ENCODE measurements around the gene MANSC4.
"Not testable (repeated sequence)": the region's sequence is repeated elsewhere in the genome, so short reads cannot be mapped to it uniquely, and the experiment has no call there.

MANSC4 gene

DNA sequence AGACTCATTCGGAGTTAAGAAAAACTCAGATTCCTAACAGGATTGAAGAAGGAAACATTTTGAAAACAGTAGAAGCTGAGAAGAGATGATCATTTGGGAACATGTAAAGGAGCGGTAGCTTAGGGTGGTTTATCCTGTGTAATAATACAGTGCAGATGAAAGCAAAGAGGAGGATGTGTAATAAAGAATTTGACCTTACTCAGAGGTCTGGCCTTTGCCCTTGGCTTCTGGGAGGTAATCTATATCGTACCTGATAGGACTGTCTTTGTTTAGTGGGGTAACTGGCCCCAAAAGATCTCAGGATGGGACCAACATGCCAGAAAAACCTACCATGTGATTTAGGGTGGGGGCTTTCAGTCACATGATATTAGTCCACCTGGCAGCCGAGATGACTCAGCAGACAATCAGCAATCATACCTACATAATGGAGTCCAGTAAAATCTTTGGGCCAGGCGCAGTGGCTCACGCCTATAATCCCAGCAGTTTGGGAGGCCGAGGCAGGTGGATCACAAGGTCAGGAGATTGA lies 23.3 kb downstream of the MANSC4 start:
- DNase-seq (ENCODE audit: low read depth in 3 of 3, low spot score in 1 of 3) = no peak

GRCh38 chr12:27754795-27755194 lies 25.2 kb downstream of the MANSC4 start:
- no peak for DNase-seq (ENCODE audit: low read depth in 3 of 3, low spot score in 1 of 3)

GRCh38 chr12:27751386-27752047 lies 28.5 kb downstream of the MANSC4 start:
- DNase-seq (ENCODE audit: low read depth in 3 of 3, low spot score in 1 of 3) = no peak

DNA sequence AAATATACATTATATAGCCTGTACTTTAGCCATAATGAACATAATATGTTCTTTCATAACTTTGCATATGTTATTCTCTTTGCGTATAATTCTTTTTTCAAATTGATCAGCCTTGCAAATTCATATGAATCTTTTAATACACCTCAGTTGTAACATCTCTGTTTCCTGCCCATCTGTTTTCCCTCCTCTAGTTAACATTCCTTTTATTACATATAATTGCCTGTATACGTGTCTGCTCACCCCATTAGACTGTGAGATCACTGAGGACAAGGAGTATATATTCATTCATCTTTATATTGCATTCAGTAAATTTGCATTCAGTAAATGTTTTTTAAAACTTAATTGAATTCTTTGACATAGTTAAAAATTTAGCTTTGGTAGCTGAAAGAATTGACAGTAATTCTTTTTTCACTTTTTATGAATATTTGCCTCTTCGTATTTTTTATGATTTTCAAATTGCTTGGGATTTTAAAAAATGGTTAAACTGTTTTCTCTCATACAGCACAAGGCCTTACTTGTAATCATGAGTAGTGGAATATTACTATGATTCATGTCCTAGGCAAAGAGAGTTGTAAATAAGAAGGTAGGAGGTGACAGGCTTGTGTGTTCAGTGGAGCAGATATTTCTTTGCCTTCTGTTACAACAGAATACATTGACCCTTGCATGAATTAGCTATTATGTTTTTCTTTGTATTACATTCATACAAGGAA lies 32.8 kb downstream of the MANSC4 start:
- DNase-seq (ENCODE audit: low read depth in 3 of 3, low spot score in 1 of 3) = no peak

- DNase-seq (ENCODE audit: low read depth in 3 of 3, low spot score in 1 of 3) = not testable (repeated sequence)
These were observed 34.3 kb downstream of the MANSC4 start for GRCh38 chr12:27745734-27746133.

DNA sequence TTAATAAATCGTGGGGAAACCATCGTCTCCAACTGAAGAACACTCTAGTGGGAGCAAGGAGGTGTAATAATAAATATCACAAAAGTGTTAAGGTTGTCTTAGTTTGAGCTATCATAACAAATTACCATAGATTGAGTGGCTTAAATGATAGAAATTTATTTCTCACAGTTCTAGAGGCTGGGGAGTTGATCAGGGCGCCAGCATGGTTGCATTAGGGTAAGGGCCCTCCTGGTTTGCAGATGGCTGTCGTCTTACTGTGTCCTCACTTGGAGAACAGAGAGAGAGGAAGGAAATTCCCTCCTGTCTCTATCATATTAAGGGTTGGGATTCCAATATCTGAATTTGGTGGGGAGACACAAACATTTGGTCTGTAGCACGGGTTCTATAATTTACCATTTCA lies 36.4 kb downstream of the MANSC4 start:
- no peak for DNase-seq (ENCODE audit: low read depth in 3 of 3, low spot score in 1 of 3)

GRCh38 chr12:27734321-27734720 lies 45.7 kb downstream of the MANSC4 start:
- DNase-seq (ENCODE audit: low read depth in 3 of 3, low spot score in 1 of 3) = not testable (repeated sequence)

- DNase-seq (ENCODE audit: low read depth in 3 of 3, low spot score in 1 of 3) = no peak
These were observed 46.2 kb downstream of the MANSC4 start for GRCh38 chr12:27733791-27734190.

- DNase-seq (ENCODE audit: low read depth in 3 of 3, low spot score in 1 of 3) = no peak
These were observed 46.9 kb downstream of the MANSC4 start for GRCh38 chr12:27733052-27733656.

GRCh38 chr12:27732281-27732680 lies 47.8 kb downstream of the MANSC4 start:
- no peak for DNase-seq (ENCODE audit: low read depth in 3 of 3, low spot score in 1 of 3)

- DNase-seq (ENCODE audit: low read depth in 3 of 3, low spot score in 1 of 3) = no peak
These were observed 49.9 kb downstream of the MANSC4 start for GRCh38 chr12:27730097-27730588.

- no peak for DNase-seq (ENCODE audit: low read depth in 3 of 3, low spot score in 1 of 3)
These were observed 56.8 kb downstream of the MANSC4 start for GRCh38 chr12:27723212-27723611.

Data from stimulated activated CD4-positive, alpha-beta T cell treated with anti-CD3 and anti-CD28 coated beads, TNF-alpha, amount 100 ng/mL, for 1 hour (primary cell).